Fibroblast of lung (primary cell): ENCODE data around the gene ALDH3B2.

ENCODE experiments used
- CTCF ChIP-seq, 2 donors: IDR thresholded peaks in 1 of 2; conservative IDR thresholded peaks in 1 of 2; 1 replicate in 1 of 2; 2 replicates in 1 of 2; pipeline ENCODE4 v1.5.1; 2011 to 2012; ENCODE audit warnings: low read length in 2 of 2, control low read depth in 1 of 2, inconsistent platforms in 1 of 2, low read depth in 1 of 2, mild to moderate bottlenecking in 1 of 2
- EZH2 ChIP-seq: IDR thresholded peaks from 2 replicates; pipeline ENCODE4 v1.5.1; 2012; ENCODE audit warnings: low read length, control low read depth, mild to moderate bottlenecking; ENCODE audit errors: missing control alignments

DNA sequence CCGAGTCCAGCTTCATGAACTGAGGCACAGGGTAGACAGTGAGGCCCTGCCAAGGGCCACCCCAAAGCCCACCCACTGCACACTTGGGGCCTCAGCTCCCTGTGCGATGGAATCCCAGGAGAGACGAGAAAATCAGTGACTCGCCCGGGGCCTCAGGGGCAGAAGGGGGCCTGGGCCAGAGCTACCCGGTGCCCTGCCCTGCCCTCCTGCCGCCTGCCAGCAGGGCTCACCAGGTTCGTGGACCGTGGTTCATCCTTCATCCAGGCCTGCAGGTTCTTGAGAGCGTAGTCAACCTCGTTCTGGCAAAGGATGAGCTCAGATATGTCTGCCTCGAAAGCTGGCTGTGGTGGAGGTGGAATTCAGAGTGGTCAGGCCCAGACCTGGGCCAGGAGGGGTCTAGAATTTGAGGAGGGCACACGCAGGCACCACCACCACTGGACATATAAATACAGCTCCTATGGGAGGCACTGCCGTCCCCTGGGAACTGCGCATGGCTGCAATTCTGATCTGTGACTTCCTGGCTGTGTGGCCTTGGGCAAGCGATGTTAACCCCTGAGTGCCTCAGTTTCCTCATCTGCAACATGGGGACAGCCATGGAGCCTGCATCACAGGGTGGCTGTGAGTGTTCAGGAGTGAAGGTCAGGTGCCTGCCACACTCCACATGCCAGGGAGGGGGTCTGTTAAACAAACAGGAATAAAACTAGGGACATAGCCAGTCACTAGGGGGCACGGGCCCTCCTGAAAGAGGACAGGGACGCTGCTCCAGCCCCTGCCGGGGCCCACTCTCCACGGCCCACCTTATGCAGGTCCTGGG lies 7.5 kb downstream of the ALDH3B2 start:
- no peak for TF ChIP-seq CTCF (conservative IDR thresholded peaks at IDR 0.05 in 1 of 2, IDR thresholded peaks at IDR 0.05 in 1 of 2; ENCODE audit: low read depth in 1 of 2, low read length in 2 of 2)
- TF ChIP-seq EZH2: no peak
